ENCODE measurements around the gene MLANA.
A peak's percentile ranks its signal among the peaks of the same experiment; 100 is the strongest.
"Not testable (repeated sequence)": the region's sequence is repeated elsewhere in the genome, so short reads cannot be mapped to it uniquely, and the experiment has no call there.

Gene MLANA

DNA sequence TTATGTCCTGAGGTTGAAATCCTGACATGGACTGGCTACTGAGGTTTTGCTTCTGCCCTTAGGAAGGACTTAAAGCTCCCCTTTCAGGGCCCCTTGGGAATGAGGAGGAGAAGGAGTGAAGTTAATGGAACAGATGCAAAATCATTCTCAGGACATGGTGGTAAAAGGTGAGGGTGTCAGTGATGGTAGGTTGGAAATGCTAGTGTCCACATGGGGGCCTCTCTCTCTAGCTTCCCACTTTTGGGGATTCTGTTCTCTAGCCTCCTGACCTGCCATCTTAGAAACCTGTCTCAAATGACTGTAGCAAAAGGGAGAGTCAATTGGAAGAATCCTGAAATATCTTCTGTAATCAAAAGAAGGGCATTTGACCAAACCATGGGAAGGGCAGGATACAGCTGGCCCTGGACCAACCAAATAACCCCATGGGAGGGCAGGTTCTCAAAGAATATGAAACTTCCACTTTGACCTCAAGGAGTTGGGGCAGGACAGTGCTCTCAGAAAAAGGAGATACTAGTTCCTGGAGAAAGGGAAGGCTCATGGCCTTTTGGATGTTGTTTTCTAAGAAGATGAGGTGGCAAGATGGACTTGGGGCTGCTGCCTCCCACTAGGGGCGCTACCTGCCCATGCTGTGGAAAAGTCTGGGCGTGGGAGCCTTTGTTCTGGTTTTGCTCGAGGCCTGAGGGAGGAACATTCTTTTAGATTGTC lies 21.2 kb upstream of the MLANA start:
- no peak for DNase-seq (ENCODE audit: low spot score)

DNA sequence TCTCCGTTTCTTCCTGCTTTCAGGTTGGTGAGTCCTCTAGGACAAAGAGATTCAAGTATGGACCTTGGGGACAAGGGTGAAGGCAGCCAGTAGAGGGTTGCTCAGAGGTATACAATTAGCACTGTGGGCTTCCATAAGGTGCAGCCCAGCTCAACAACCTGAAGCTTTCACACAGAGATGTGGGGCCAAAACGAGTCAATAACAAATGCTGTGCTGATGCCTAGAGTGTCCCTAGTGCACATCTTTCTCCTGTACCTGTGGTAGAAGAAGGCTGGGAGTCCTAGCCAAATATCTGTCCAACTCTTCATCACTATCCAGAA lies 20.7 kb upstream of the MLANA start:
- DNase-seq (ENCODE audit: low spot score), result no peak

DNA sequence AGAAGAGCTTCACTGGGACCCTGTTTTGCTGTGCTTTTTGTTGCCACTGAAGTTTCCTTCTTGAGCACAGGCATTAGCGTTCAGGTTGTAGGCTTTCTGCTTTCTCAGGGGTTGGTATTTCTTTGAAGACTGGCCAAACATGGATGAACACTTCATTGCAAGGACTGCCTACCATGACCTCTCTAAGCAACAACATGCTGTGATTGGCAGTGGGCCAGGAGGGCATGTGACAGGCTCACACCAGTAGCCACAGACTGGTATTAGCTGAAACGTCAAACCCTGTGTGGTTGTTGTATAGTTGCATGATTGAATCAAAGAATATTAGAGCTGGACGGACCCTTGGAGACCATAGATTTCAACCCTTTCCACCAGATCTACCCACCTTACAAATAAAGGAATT lies 20.0 kb upstream of the MLANA start:
- peak; percentile 13 for DNase-seq (ENCODE audit: low spot score)

- DNase-seq (ENCODE audit: low spot score), result no peak
These were observed 18.9 kb upstream of the MLANA start for GRCh38 chr9:5871785-5872184.

GRCh38 chr9:5872511-5872910 lies 18.2 kb upstream of the MLANA start:
- DNase-seq (ENCODE audit: low spot score), result no peak

DNA sequence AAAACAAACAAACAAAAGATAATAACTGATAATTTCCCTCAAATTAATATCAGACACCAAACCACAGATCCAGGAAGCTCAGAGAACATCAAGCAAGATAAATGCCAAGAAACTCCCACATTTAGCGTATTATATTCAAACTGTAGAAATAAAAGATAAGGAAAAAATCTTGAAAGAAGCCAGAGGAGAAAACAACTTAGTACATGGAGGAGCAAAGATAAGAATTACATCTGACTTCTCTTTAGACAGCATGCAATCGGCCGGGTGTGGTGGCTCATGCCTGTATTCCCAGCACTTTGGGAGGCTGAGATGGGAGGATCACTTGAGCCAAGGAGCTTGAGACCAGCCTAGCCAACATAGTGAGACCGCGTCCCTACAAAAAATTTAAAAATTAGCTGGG lies 17.2 kb upstream of the MLANA start:
- DNase-seq (ENCODE audit: low spot score), result no peak

DNA sequence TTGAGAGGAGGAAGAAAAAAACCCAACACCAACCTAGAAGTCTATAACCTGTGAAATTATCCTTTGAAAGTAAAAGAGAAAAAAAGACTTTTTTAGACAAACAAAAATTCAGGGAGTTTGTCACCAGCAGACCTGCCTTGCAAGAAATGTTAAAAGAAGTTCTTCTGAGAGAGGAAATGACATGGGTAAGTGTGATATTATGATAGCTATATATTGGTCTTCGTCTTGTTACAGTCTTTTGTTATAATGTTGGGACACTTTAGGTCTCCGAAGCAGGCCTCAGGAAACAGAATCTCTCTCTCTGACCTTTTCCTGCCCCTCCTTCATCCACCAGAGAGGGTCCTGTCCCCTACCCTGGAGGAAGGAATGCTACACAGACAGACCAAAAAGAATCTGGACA lies 16.6 kb upstream of the MLANA start:
- no peak for DNase-seq (ENCODE audit: low spot score)

DNA sequence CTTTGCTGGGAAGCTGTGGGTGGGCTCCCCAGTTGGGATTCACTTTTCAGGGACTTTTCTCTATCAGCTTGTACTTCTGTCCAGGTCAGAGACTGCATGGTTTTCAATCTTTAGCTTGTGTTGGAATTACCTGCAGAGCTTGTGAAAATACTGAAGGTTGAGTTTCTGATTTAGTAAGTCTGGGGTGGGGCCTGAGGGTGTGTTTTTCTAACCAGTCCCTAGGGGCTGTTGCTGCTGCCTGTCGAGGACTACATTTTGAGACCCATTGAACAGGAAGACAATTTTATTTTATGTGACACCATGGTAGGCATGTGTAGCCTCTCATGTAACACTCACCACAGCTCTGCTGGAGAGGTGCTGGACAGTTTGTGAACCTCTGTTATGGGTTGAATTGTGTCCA lies 14.7 kb upstream of the MLANA start:
- DNase-seq (ENCODE audit: low spot score), result no peak

GRCh38 chr9:5876711-5877110 lies 14.0 kb upstream of the MLANA start:
- no peak for DNase-seq (ENCODE audit: low spot score)

DNA sequence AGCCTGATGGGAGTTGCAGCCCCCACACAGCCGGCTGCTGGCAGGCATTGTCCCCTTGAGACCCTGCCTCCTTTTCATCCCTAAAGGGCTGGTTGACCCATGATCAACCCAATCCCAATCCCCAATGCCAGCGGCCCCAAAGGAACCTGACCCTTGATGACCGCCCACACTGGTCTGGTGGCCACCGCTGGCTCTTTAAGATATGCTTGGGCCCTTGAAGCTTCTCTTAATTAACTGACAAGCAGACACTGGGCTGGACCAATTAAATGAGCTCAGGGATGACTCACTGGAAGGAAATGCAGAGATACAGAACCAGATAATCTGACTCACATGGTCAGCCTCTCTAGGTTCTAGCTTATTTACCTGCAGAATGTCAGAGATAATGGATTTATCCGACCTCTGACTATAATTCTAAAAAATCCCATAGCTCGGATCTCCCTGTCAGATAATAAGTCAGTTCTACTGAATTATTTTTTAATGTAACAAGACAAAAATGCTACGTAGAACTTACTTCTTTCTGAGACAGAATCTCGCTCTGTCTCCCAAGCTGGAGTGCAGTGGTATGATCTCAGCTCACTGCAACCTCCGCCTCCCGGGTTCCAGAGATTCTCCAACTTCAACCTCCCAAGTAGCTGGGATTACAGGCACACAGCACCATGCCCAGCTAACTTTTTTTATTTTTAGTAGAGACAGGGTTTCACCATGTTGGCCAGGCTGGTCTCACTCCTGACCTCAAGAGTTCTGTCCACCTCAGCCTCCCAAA lies 11.1 kb upstream of the MLANA start:
- no peak for DNase-seq (ENCODE audit: low spot score)

DNA sequence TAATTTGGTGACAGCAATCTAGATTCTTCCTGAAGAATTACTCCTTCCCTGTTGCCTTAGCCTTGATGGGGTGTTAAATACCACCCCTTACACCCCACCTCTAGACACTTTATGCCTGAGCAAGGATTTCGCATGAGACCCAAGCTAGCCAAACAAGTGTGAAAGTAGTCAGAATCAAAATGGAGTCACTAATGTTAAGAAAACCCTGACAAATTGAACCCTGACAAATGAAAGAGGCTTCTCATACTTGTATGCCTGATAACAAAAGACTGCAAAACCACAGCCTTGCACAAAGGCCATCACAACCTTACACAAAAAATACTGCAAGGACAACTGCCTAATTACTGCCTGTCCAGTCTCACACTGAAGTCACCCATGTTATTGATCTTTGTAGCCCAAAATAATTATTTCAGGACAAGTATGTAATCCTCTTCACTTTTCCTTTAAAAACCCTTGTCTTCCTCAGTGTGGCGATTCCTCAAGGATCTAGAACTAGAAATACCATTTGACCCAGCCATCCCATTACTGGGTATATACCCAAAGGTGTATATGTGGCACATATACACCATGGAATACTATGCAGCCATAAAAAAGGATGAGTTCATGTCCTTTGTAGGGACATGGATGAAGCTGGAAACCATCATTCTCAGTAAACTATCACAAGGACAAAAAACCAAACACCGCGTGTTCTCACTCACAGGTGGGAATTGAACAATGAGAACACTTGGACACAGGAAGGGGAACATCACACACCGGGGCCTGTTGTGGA lies 8.3 kb upstream of the MLANA start:
- not testable (repeated sequence) for DNase-seq (ENCODE audit: low spot score)

DNA sequence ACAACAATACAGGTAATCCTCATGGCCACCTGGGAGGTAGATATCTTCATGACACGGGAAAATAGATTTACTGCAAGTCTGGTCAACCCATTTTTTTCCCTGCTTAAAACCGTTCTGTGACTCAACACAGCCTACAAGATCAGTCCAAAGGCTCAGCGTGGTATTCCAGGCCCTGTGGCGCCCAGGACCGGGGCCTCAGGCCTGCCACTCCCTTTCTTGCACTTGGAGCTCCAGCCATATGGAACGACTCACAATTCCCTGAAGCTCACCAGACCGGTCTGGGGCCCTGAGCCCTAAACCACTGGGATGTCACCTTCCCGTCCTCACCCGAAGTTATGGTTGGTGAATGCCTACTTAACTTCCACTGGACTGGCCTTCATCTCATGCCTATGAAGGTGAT lies 6.5 kb upstream of the MLANA start:
- no peak for DNase-seq (ENCODE audit: low spot score)

GRCh38 chr9:5886114-5886939 lies 4.4 kb upstream of the MLANA start:
- DNase-seq (ENCODE audit: low spot score), result peak; percentile 84

DNA sequence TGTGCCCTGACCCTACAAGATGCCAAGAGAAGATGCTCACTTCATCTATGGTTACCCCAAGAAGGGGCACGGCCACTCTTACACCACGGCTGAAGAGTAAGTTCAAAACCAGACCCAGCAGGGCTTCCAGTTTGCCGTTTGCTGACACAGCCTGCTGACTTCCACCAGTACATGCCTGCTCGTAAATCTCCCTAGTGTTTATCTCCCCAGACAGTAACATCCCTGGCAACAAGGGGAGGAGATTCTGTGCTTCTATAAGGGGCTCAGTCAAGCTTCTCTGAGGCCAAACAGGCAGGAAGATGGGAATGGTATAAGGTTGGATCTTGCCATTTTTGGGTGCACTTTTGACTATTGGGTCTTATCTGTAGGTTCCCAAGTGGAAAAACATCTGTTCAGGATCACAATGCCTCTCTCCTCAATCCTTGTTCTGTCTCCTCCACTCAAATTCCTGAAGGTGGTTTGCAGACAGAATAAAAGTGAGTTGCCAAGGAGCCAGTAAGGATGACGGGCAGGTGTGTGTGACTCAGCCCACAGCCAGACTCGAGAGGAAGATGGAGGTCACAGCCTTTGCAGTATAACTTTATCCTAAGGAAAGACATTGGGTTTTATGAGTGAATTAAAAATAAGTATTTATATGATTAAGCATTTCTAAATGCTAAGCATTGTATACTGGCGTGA lies 1.9 kb downstream of the MLANA start:
- no peak for DNase-seq (ENCODE audit: low spot score)

GRCh38 chr9:5893134-5893505 lies 2.4 kb downstream of the MLANA start:
- DNase-seq (ENCODE audit: low spot score), result no peak

DNA sequence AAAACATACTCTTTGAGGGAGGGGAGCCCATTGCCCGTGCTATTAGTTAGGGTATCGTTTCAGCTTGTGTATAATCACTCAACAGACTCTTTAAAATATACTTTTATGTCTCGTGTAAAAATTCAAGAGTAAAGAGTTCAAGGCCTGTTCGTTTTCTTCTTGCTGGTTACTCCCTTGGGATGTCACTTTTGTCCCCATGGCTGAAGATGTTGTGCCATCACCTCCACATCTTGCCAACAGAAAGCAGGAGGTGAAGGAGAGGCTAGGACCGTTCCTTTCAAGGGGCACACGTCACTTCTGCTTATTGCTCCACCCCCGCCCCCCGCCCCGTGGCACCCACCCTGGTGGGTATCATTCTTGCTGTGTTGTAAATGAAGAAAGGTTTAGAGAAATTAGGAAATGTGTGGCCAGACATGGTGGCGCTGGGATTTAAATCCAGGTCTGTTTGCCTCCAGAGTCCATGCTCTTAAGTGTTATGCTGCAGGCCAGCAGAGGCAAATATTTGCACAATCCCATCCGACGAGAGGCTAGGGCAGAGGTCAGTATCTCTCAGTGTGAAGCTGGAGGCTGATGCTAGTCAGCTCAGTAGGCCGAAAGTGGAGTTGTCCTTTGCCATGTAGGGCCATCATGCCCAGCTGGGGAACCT lies 3.0 kb downstream of the MLANA start:
- DNase-seq (ENCODE audit: low spot score), result no peak

DNA sequence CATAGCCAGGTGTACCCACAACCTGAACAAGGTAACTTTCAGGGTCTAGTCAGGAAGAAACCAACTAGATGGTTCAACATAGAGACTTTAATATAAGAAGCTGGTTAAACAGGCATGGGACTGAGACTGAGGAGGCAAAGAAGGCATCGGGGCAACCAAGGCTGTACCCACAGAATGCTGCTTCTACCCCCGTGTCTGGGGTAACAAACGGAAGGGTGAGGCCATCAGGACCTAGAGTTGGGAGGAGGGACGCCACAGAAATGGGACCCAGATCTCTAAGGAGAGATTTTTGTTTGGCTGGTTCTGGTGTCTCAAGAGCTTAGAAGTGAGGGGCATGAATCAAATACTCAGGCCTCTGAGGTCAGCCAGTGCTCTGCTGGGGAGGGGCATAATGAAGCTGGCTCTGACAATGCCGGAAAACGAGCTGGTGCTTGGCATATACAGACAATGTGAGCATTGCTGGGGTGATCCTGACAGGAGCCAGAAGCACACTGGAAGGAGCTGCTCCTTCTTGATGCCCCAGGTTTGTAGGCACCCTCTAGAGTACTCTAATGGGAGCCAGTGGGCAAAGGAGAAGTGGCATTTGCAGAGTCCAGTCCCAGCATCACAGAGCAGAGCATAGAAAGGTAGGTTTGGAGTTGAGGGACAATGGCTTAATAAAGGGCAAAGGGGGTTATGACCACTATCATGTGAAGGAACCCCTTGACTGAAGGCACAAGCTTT lies 3.7 kb downstream of the MLANA start:
- DNase-seq (ENCODE audit: low spot score), result no peak

GRCh38 chr9:5895782-5896181 lies 5.1 kb downstream of the MLANA start:
- DNase-seq (ENCODE audit: low spot score), result peak; percentile 33

GRCh38 chr9:5896863-5897262 lies 6.2 kb downstream of the MLANA start:
- DNase-seq (ENCODE audit: low spot score), result no peak

DNA sequence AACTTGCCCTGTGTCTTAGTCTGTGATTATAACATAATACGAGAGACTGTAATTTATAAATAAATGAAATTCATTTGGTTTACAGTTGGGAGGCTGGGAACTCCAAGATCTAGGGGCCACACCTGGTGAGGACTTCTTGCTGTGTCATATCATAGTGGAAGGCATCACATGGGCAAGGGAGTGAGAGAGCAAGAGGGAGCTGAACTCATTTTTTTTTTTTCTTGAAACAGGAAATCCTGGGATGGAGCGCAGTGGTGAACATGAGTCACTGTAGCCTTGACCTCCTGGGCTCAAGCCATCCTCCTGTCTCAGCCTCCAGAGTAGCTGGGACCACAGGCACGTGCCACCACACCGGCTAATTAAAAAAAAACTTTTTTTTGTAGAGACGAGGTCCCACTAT lies 7.2 kb downstream of the MLANA start:
- DNase-seq (ENCODE audit: low spot score), result no peak

GRCh38 chr9:5899292-5899691 lies 8.6 kb downstream of the MLANA start:
- no peak for DNase-seq (ENCODE audit: low spot score)
